Gastrocnemius medialis (tissue), 4 donors: ENCODE data around the gene ITIH6. TPM values are rescaled to one million over a fixed set of nuclear protein-coding genes. Genes with fewer than 3 reads are reported as not detected.

Experiments
- ATAC-seq, 2 donors: fragments of 150-250 bp; one replicate each; pipeline ENCODE4 v1.9.1; 2016
- DNase-seq, 2 donors: peaks; one replicate each; pipeline ENCODE4 v3.0.0-alpha.2; 2019
- H3K27ac ChIP-seq, 4 donors: fragments of 200-600 bp; sonication (generic); 1 replicate in 1 of 4; 2 replicates in 3 of 4; pipeline ENCODE4 v1.5.1; 2016 to 2018; ENCODE audit warnings: mild to moderate bottlenecking in 2 of 4, moderate library complexity in 1 of 4
- H3K27me3 ChIP-seq, 3 donors: fragments of 200-600 bp; sonication (generic) in 2 of 3; 1 replicate in 1 of 3; 2 replicates in 2 of 3; pipeline versions ENCODE4 v1.5.1 to v1.6.0; 2016 to 2019; ENCODE audit warnings: mild to moderate bottlenecking in 1 of 3, moderate library complexity in 1 of 3
- H3K36me3 ChIP-seq, 2 donors: fragments of 200-600 bp; sonication (generic) in 1 of 2; one replicate each; pipeline ENCODE4 v1.5.1; 2017 to 2018
- H3K4me1 ChIP-seq, 2 donors: fragments of 200-600 bp; sonication (generic) in 1 of 2; one replicate each; pipeline ENCODE4 v1.5.1; 2016 to 2017; ENCODE audit warnings: mild to moderate bottlenecking in 2 of 2
- H3K4me3 ChIP-seq, 4 donors: fragments of 200-600 bp; sonication (generic) in 3 of 4; 1 replicate in 1 of 4; 2 replicates in 3 of 4; pipeline ENCODE4 v1.5.1; 2016 to 2019; ENCODE audit warnings: mild to moderate bottlenecking in 2 of 4
- H3K9me3 ChIP-seq, 3 donors: fragments of 200-600 bp; sonication (generic) in 2 of 3; 1 replicate in 1 of 3; 2 replicates in 2 of 3; pipeline ENCODE4 v1.5.1; 2016 to 2019
- POLR2A ChIP-seq, 2 donors: fragments of 450-650 bp; IDR thresholded peaks; one replicate each; pipeline ENCODE4 v1.6.1; 2017; ENCODE audit warnings: antibody characterized with exemption in 2 of 2, mild to moderate bottlenecking in 2 of 2, moderate library complexity in 2 of 2
- in situ Hi-C, 4 donors: fragments of 200-750 bp; cut with MboI; loops; one replicate each; pipeline versions ENCODE4 v1.15.0 to v1.8.0; 2017; ENCODE audit warnings: low sequenced_read_pairs in 4 of 4
- intact Hi-C: fragments of 100-400 bp; cut with DNase I; formaldehyde crosslinking; loops from one replicate; pipeline ENCODE4 v1.15.1; 2023; ENCODE audit warnings: low total_unique reads
- total RNA-seq, 4 donors: library from RNA; depleted of rRNA; stranded (reverse); fragments of >200 nt; gene quantifications; one replicate each; pipeline versions ENCODE4 v1.1.0 to v1.2.3, GENCODE V29; 2016
- TF ChIP-seq, protein P1 (sequence below), 5 experiments: fragments of 450-650 bp in 3 of 5; fragments of 200-600 bp in 2 of 5; sonication (generic) in 2 of 5; IDR thresholded peaks in 4 of 5; conservative IDR thresholded peaks in 1 of 5; 1 replicate in 4 of 5; 2 replicates in 1 of 5; pipeline ENCODE4 v1.5.1; 2016 to 2019; ENCODE audit warnings: antibody characterized with exemption in 5 of 5, mild to moderate bottlenecking in 3 of 5, moderate library complexity in 3 of 5

ITIH6 gene
- total RNA-seq, 4 donors from 2014 or later, result not detected

GRCh38 chrX:54711735-54712134, 86.3 kb downstream of the ITIH6 start:
- Histone ChIP-seq H3K27ac (no peak overlapping the region), H3K36me3 (no peaks in the 10 kb centered on the region), H3K27me3 (no peaks in the 10 kb centered on the region), H3K4me1 (no peaks in the 10 kb centered on the region), H3K9me3 (no peaks in the 10 kb centered on the region), H3K4me3 (no peak overlapping the region)
- intact Hi-C loops, result no loop called here
- in situ Hi-C loops, result no loop called here
- ATAC-seq (no peak), DNase-seq (no peak)
- no peak for TF ChIP-seq POLR2A (IDR thresholded peaks at IDR 0.05)
- TF ChIP-seq, protein P1, sequence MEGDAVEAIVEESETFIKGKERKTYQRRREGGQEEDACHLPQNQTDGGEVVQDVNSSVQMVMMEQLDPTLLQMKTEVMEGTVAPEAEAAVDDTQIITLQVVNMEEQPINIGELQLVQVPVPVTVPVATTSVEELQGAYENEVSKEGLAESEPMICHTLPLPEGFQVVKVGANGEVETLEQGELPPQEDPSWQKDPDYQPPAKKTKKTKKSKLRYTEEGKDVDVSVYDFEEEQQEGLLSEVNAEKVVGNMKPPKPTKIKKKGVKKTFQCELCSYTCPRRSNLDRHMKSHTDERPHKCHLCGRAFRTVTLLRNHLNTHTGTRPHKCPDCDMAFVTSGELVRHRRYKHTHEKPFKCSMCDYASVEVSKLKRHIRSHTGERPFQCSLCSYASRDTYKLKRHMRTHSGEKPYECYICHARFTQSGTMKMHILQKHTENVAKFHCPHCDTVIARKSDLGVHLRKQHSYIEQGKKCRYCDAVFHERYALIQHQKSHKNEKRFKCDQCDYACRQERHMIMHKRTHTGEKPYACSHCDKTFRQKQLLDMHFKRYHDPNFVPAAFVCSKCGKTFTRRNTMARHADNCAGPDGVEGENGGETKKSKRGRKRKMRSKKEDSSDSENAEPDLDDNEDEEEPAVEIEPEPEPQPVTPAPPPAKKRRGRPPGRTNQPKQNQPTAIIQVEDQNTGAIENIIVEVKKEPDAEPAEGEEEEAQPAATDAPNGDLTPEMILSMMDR (IDR thresholded peaks at IDR 0.05 in 4 of 5, conservative IDR thresholded peaks at IDR 0.05 in 1 of 5), result no peak

DNA sequence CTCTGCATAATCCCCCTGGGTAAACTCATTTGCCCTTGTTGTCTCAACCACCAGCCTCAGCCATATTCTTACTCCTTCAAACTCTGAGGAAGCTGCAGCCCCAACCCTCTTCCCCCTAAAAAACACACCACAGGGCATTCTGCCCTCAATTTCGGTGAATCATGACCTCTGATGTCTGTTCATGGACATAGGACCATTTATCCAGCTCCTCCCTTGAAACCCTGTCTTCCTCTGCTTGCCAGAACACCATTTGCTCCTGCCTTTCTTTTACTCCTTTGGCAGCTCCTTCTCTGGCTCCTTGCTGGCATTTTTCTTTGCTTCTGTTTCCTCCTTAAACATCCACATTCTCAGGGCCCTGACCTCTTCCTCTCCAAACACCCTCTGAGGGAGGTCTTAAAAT, 87.1 kb downstream of the ITIH6 start:
- no peak for TF ChIP-seq POLR2A (IDR thresholded peaks at IDR 0.05)
- TF ChIP-seq, protein P1 (IDR thresholded peaks at IDR 0.05 in 4 of 5, conservative IDR thresholded peaks at IDR 0.05 in 1 of 5), result no peak
- in situ Hi-C loops (no loop called here), intact Hi-C loops (no loop called here)
- no peak overlapping the region for H3K4me3 ChIP-seq
- peak in 1 of 2 donors; percentile 59 for ATAC-seq
- no peak for DNase-seq
- peak overlapping the region in 3 of 4 donors; percentile 10 to 62 (median 51) for H3K27ac ChIP-seq
- H3K9me3 ChIP-seq, result no peaks in the 10 kb centered on the region
- no peaks in the 10 kb centered on the region for H3K27me3 ChIP-seq
- H3K4me1 ChIP-seq, result no peaks in the 10 kb centered on the region
- H3K36me3 ChIP-seq, result no peaks in the 10 kb centered on the region

DNA sequence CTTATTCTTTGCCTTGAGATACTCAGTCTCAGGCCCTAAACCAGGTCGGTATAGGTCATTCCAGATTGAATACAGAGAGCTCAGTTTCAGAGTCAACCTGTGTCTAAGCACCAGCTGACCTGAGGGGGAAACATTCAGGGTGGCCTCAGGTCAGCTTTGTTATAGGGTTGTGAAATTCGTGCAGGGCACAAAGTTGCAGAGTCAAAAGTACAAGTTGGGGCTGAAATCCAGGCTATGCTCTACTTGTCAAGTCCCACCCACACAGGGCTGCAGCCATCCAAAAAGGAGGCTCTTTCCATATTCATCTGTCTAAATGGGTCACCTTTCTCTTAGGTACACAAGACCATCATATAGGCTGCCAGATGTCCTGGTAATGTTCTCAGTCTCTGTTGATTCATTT, 89.7 kb downstream of the ITIH6 start:
- no peak for TF ChIP-seq POLR2A (IDR thresholded peaks at IDR 0.05)
- TF ChIP-seq, protein P1 (IDR thresholded peaks at IDR 0.05 in 4 of 5, conservative IDR thresholded peaks at IDR 0.05 in 1 of 5), result no peak
- Histone ChIP-seq H3K27ac (no peak overlapping the region), H3K27me3 (no peaks in the 10 kb centered on the region), H3K9me3 (no peaks in the 10 kb centered on the region), H3K36me3 (no peaks in the 10 kb centered on the region), H3K4me1 (peaks cover 3 to 4% of the 10 kb centered on the region in 2 donors), H3K4me3 (no peak overlapping the region)
- ATAC-seq, result peak in 1 of 2 donors; percentile 87
- intact Hi-C loops (loop anchor here (5.0 to 10.0 kb wide), 2 partner anchors 46 to 66 kb away; no protein-coding TSS in a partner anchor), in situ Hi-C loops (no loop called here)
- DNase-seq, result peak; percentile 1 to 30

Other genes starting within 250 kb of the ITIH6 start
- gene MAGED2, start 9.5 kb upstream of the ITIH6 start, total RNA-seq, result 10 to 100 TPM; 36.6 to 78.3 (median 55.6) TPM
- 1 to 10 TPM in 1 of 4 donors, under 1 TPM in 3; 0.12 to 1.2 (median 0.53) TPM for gene TRO, start 122.6 kb upstream of the ITIH6 start, total RNA-seq
- gene PFKFB1, start 195.9 kb upstream of the ITIH6 start, total RNA-seq, result 10 to 100 TPM in 2 of 4 donors, 1 to 10 TPM in 2; 4.3 to 40.1 (median 13.9) TPM
- 10 to 100 TPM in 1 of 4 donors, 1 to 10 TPM in 3; 8.3 to 17.2 (median 8.8) TPM for gene APEX2, start 202.1 kb upstream of the ITIH6 start, total RNA-seq
- 1 to 10 TPM in 1 of 4 donors, under 1 TPM in 1, not detected in 2; 0.58 to 2.2 TPM for gene ALAS2, start 232.7 kb upstream of the ITIH6 start, total RNA-seq